G401.6 (cell line): ENCODE data around the gene ZNF217.
"Not testable (repeated sequence)": the region's sequence is repeated elsewhere in the genome, so short reads cannot be mapped to it uniquely, and the experiment has no call there.

ENCODE experiments used
- FAIRE-seq: peaks from 2 replicates; lab custom pipeline; 2012; peaks lifted over from hg19 to GRCh38; lab: Jason Lieb, UNC

Gene ZNF217

DNA sequence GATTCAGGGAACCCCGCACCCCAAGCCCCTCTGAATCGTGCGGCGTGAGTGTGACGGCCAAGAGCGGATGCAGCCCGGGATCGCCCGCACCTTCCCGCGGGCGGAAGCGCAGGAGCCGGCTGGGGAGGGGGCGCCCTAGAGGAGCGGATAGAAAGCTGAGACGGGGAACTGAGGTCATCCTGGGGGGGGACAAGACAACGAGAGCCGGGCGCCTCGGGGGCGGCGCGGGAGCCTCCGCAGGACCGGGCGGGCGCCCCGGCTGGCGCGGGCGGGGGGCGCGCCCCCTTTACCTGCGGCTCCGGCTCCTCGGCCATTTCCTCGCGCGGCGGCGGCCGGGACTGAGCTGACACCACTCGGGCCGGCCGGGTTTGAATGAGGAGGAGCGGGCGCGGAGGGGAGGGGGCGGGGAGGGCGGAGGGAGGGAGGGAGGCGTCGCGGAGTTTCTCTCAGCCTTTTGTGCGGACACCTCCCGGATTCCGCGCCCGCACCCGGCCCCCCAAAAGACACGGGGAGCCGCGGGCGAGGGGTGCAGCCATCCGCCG, at the start of gene ZNF217:
Gene ZNF217, minus strand, starts transcription at position 374 of the 542 bp plus-strand sequence. CDS start 11,013 bp downstream, outside the sequence.
- FAIRE-seq: not testable (repeated sequence)

DNA sequence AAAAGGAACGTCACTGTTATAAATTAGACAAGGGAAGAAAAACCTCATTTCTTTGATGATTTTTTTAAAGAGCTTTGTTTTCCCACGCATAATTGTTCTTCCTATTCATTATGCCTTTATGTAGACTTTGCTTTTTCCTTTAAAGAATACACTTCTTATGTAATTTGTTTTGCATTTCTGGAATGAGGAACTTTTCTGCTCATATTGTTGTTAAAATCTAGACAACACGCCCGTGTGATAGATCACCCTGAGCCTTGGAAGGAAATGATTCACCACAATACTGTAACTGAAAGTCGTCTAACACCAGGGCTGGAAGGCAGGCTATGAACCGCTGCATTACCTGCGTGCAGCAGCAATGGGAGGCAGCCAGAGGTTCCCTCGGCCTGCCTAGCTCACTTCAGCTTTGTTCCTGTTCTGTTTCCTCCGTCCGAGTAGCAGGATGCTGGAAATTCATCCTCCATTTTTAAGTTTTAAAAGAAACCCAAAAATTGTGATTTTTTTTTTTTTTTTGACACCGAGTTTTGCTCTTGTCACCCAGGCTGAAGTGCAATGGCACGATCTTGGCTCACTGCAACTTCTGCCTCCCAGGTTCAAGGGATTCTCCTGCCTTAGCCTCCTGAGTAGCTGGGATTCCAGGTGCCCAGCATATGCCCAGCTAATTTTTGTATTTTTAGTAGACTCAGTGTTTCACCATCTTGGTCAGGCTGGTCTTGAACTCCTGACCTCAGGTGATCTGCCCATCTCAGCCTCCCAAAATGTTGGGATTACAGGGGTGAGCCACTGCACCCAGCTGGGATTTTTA, 49.6 kb upstream of the ZNF217 start:
- FAIRE-seq: peak; percentile 33

DNA sequence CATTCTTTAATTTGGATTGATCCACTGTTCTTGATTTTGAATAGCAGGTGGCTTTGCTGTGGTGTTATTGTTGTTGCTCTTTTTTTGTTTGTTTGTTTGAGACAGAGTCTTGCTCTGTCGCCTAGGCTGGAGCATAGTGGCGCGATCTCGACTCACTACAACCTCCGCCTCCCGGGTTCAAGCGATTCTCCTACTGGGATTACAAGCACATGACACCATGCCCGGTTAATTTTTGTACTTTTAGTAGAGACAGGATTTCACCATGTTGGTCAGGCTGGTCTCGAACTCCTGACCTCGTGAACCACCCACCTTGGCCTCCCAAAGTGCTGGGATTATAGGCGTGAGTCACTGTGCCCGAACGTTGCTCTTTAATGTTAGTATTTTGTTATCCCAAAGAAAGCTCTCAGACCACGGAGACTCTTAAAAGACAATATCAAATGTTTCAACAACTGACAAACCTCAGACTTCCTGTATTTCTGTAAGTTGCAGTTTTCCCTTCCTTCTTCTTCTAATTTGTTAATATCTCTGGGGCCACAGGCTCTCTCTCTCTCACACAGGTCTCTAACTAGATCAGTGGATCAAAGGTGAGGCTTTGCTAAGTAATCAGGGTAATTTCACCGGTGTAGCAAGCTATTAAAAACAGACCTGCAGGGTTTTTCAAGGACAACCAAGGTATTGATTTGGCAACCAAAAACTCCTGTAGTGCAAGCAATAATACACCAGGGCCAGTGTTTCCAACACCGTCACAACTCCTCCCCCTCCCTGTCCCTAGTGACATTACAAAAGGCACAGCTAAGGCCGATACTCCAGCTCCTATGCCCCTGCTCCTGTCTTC, 48.8 kb upstream of the ZNF217 start:
- peak; percentile 42 for FAIRE-seq

DNA sequence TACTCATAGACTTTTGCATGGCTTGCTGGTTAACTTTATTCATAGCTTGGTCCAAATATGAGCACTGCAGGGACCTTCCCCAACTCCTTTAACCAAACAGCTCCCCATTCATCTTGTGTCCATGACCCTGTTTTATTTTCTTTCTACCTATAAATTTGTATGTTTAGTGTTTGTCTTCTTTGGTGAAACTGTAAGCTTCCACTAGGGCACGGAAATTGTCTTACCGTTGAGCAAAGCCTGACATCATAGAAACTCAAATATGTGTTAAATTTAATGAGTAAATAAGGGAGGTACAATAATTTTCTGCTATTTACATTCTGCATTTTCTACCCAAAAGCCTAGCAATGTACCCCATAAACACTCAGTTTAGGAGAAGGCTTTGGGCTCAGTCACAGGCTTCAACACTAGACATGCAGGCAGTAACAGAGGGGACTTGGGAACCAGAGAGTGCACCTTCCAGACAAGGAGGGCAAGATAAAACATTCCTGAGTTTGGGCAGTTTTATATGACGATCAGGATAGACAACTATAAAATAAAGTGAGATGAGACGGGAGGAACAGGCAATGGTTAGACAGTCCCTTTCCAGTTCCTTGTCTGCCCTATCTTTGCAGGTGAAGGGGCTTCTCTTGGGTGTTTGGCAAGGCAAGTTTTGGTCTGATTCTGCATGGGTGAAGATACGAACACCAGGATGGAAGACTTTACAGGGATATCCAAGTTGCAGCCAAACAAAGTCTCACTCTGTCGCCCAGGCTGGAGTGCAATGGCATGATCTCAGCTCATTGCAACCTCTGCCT, 46.2 kb upstream of the ZNF217 start:
- no peak for FAIRE-seq

- no peak for FAIRE-seq
Measured at GRCh38 chr20:53639128-53639527, 45.5 kb upstream of the ZNF217 start.

- not testable (repeated sequence) for FAIRE-seq
Measured at GRCh38 chr20:53637310-53637709, 43.7 kb upstream of the ZNF217 start.

DNA sequence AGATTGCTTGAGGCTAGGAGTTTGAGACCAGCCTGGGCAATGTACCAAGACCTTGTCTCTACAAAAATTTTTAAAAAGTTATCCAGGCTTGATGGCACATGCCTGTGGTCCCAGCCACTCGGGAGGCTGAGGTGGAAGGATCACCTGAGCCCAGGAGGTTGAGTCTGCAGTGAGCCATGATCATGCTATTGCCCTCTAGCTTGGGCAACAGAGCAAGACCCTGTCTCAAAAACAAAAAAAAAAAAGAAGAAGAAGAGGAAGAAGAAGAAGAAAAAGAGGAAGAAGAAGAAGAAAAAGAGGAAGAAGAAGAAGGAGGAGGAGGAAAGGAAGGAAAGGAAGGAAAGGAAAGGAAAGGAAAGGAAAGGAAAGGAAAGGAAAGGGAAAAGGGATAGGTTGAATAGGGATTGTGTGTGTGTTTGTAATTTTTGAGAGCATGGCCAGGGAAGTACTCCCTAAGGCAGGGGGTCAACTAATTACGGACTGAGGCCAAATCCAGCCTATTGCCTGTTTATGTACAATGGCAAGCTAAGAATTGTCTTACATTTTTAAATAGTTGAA, 43.0 kb upstream of the ZNF217 start:
- FAIRE-seq: no peak

GRCh38 chr20:53635221-53635620, 41.6 kb upstream of the ZNF217 start:
- FAIRE-seq: no peak

DNA sequence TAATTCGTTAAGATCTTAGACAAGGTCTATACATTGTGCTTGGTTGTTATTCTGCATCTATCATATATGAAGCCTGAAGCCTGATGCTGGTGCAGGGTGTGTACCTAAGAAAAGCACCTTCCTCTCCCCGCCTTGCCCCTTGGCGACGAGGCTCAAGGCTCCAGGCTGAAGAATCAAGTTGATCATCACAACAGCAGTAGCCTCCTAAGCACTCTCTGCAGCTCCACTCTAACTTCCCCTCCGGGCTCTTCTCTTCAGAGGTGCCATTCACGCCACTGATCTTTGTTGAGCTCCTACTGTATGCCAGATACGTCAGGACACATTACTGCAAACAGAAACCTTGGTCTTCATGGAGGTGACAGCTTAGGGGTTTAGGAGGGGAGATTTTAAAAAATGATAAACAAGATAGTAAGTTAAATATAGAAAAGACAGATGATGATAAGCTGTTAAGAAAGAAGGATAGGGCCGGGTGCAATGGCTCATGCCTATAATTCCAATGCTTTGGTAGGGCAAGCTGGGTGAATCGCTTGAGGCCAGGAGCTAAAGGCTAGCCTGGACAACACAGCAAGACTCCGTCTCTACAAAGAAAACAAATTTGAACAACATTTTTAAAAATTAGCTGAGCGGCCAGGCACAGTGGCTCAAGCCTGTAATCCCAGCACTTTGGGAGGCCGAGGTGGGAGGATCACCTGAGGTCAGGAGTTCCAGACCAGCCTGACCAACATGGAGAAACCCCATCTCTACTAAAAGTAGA, 38.4 kb upstream of the ZNF217 start:
- FAIRE-seq: no peak

GRCh38 chr20:53629436-53629835, 35.8 kb upstream of the ZNF217 start:
- no peak for FAIRE-seq

DNA sequence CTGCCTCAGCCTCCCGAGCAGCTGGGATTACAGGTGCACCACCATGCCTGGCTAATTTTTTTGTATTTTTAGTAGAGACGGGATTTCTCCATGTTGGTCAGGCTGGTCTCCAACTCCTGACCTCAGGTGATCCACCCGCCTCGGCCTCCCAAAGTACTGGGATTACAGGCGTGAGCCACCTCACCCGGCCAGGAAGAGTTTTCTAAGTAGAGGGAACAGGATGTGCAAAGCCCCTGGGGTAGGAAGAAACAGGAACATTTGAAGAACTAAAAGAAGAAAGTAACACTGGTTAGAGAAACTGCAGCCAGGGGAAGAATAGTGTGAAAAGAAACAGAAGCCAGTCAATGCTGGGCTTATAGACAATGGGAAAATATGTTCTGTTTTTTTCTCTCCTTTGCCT, 35.1 kb upstream of the ZNF217 start:
- not testable (repeated sequence) for FAIRE-seq

DNA sequence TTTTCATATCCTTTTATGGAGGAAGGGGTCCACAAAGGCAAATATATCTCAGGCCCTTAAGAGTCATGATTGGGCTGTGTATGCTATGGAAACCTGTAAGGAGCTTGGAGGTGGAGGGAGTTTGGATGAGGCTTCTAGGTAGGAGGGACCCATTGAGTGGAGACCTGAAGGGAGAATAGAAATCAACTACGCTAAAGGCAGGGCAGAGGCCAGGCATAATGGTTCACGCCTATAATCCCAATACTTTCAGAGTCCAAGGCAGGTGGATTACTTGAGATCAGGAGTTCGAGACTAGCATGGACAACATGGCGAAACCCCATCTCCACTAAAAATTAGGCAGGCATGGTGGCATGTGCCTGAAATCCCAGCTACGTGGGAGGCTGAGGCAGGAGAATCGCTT, 34.4 kb upstream of the ZNF217 start:
- no peak for FAIRE-seq

GRCh38 chr20:53627001-53627400, 33.4 kb upstream of the ZNF217 start:
- FAIRE-seq: not testable (repeated sequence)

DNA sequence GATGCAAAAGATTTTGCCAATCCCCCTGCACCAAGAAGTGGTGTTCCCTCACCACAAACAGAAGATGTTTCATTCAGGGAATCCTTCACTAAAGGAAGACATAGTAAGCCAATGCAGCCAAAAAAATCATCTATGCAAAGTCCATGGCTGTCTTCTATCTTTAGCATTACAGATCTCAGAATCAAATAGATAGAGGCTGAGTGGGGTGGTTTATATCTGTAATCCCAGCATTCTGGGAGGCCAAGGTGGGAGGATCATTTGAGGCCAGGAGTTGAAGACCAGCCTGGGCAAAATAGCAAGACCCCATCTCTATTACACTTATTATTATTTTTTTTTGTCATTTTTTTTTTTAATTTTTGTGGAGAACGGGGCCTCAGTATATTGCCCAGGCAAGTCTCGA, 32.9 kb upstream of the ZNF217 start:
- no peak for FAIRE-seq

DNA sequence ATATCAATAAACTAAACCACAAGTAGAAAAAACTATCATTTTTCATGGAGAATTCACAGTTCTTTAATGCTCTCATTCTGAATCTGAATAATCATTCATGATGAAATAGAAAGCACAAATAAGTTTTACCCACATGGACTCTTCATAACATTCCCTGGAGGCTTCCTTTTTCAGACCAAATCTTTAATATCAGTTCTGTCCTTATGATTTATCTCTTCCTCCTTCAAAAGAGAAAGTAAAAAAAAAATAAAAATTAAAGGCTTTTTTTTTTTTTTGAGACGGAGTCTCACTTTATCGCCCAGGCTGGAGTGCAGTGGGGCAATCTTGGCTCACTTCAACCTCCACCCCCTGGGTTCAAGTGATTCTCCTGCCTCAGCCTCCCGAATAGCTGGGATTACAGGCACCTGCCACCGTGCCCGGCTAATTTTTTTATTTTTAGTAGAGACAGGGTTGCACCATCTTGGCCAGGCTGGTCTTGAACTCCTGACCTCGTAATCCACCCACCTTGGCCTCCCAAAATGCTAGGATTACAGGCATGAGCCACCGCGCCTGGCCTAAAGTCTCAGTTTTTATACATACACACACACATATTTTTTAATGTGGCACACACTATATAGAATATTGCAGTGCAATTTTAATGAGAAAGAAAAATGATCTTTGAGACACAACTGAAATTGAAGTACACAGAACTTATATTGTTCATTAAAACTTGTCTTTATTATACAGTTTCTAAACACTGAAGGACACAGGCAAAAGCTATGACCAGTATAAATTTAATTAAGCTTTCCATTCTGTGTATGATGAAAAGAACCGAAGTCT, 31.9 kb upstream of the ZNF217 start:
- no peak for FAIRE-seq

DNA sequence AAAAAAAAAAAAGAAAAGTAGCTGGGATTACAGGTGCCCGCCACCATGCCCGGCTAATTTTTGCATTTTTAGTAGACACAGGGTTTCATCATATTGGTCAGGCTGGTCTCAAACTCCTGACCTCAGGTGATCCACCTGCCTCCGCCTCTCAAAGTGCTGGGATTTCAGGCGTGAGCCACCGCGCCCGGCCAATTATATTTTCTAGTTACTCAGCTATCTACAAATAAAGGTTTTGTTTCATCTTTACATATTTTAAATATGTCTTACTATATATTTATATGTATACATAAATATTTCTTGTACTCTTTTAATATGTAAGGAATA, 31.2 kb upstream of the ZNF217 start:
- FAIRE-seq: not testable (repeated sequence)

GRCh38 chr20:53623454-53624211, 30.0 kb upstream of the ZNF217 start:
- FAIRE-seq: peak; percentile 91

DNA sequence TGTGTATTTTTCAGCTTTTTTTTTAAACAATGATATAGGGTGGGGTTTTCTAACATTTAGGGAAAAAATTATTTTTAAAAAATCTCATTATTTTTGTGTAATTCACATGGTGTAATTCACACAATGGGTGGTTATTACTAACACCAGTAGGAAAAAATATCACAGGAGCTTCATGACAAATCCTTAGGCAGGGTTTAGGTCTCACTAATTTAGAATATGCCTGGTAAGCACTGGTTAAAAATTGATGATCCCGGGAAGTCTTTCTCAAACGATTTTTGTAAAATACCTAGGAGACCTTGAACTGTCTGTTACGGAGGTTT, 29.5 kb upstream of the ZNF217 start:
- FAIRE-seq: no peak

GRCh38 chr20:53622247-53623133, 28.9 kb upstream of the ZNF217 start:
- no peak for FAIRE-seq
